ENCODE data around the gene VTCN1. TPM values are rescaled to one million over a fixed set of nuclear protein-coding genes. Genes with fewer than 3 reads are reported as not detected.

Gene VTCN1
- total RNA-seq, 2 donors from 2014 or later, result 4.0 to 7.8 TPM

DNA sequence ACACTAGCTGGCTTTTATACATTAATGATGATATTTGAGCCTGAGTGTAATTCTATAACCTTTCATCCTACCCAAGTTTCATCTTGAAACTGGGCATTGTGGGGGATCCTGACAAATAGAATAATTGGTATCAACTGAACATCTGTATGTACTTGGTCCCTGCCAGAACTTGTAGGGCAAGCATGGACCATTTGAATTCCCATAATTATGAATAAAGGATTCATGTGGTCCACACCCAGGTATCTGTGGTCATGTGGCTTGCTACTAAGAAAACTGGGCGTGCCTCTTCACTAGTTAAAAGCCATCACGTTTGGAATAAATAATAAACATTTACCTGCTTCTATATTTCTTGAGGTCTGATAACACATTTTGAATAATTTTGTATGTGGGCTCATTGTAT, 20.6 kb upstream of the VTCN1 start:
- no peak for DNase-seq (ENCODE audit: low spot score)
- Histone ChIP-seq H3K36me3 (no peaks in the 10 kb centered on the region), H3K9me3 (no peaks in the 10 kb centered on the region), H3K4me1 (replicated peaks) (no peaks in the 10 kb centered on the region), H3K4me3 (no peak overlapping the region), H3K27me3 (replicated peaks; ENCODE audit: insufficient read depth) (no peaks in the 10 kb centered on the region), H3K27ac (no peak overlapping the region)
- 45% methylated on average over 2 of the region's 2 CpGs for WGBS
- TF ChIP-seq, protein P1, sequence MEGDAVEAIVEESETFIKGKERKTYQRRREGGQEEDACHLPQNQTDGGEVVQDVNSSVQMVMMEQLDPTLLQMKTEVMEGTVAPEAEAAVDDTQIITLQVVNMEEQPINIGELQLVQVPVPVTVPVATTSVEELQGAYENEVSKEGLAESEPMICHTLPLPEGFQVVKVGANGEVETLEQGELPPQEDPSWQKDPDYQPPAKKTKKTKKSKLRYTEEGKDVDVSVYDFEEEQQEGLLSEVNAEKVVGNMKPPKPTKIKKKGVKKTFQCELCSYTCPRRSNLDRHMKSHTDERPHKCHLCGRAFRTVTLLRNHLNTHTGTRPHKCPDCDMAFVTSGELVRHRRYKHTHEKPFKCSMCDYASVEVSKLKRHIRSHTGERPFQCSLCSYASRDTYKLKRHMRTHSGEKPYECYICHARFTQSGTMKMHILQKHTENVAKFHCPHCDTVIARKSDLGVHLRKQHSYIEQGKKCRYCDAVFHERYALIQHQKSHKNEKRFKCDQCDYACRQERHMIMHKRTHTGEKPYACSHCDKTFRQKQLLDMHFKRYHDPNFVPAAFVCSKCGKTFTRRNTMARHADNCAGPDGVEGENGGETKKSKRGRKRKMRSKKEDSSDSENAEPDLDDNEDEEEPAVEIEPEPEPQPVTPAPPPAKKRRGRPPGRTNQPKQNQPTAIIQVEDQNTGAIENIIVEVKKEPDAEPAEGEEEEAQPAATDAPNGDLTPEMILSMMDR (IDR thresholded peaks at IDR 0.05), result no peak
- TF ChIP-seq POLR2A (IDR thresholded peaks at IDR 0.05), result no peak
- TF ChIP-seq POLR2AphosphoS5 (IDR thresholded peaks at IDR 0.05), result no peak
- intact Hi-C loops (cut with DNase I), result no loop called here

DNA sequence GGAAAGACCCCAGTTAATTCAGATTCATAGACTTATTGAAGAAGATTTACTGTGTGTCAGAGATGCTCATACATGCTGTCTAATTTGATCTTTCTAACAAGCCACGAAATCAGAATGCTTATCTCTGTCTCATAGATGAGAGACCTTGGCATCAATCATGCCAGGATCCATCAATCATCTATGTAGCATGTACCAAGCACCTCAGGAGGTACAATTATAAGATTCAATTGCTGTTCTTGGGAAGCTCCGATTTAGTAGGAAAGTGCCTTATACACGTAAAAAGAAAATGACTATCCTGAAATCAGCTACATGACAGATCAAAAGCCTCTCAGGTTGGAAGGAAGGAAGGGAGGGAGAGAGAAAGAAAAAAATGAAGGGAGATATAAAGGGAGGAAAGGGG, 18.5 kb upstream of the VTCN1 start:
- no peak for DNase-seq (ENCODE audit: low spot score)
- WGBS, result 93% methylated on average over 3 of the region's 3 CpGs
- Histone ChIP-seq H3K4me1 (replicated peaks) (no peaks in the 10 kb centered on the region), H3K4me3 (no peak overlapping the region), H3K27ac (no peak overlapping the region), H3K27me3 (replicated peaks; ENCODE audit: insufficient read depth) (no peaks in the 10 kb centered on the region), H3K36me3 (no peaks in the 10 kb centered on the region), H3K9me3 (no peaks in the 10 kb centered on the region)
- intact Hi-C loops (cut with DNase I), result no loop called here
- no peak for TF ChIP-seq POLR2AphosphoS5 (IDR thresholded peaks at IDR 0.05)
- no peak for TF ChIP-seq POLR2A (IDR thresholded peaks at IDR 0.05)
- TF ChIP-seq, protein P1 (IDR thresholded peaks at IDR 0.05), result no peak

DNA sequence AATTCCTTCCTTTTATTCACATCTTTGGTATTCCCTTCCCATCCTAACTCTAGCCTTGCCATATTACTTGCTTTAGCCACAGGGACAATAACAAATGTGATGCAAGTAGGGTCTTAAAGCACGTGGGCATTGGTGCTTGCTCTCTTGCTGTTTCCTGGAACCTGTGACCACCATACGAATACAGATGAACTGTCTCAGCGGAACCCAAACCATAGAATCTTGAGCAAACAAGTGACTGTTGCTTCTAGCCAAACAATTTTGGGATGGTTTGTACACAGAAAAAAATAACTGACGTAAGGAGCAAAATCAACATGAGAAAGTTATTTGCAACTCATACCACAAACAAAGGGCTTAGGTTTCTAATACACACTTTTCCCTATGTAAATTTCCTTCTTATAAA, 15.2 kb upstream of the VTCN1 start:
- intact Hi-C loops (cut with DNase I), result no loop called here

DNA sequence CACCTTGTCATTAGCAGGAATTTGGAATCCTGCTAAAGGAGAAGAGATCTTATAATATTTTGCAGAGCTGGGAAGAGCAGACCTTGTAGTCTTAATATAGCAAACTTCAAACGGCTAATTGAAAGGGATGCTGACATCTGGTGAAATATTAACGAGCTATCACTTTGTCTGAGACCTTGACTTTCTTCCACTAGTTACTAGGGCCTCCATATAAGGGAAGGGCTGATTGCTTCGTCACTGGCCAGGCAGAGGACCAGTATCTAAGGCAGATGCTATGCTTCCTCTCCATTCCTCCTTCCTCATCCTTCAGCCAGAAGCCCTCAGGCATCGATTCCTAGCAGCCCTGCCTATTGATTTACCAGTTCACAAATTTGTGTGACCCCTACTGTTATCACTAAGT, 6.0 kb upstream of the VTCN1 start:
- H3K9me3 ChIP-seq, result no peaks in the 10 kb centered on the region
- H3K4me1 ChIP-seq (replicated peaks), result no peaks in the 10 kb centered on the region
- H3K36me3 ChIP-seq, result no peaks in the 10 kb centered on the region
- intact Hi-C loops (cut with DNase I), result no loop called here
- no peak overlapping the region for H3K27ac ChIP-seq
- H3K27me3 ChIP-seq (replicated peaks; ENCODE audit: insufficient read depth), result no peaks in the 10 kb centered on the region
- no peak for DNase-seq (ENCODE audit: low spot score)
- no peak overlapping the region for H3K4me3 ChIP-seq
- 71% methylated on average over 4 of the region's 4 CpGs for WGBS
- TF ChIP-seq POLR2A (IDR thresholded peaks at IDR 0.05), result no peak
- TF ChIP-seq, protein P1 (IDR thresholded peaks at IDR 0.05), result no peak
- TF ChIP-seq POLR2AphosphoS5 (IDR thresholded peaks at IDR 0.05), result no peak

More for the DNA sequence above, 15.2 kb upstream of the VTCN1 start:
- Histone ChIP-seq H3K4me1 (replicated peaks) (no peaks in the 10 kb centered on the region), H3K4me3 (no peak overlapping the region), H3K9me3 (no peaks in the 10 kb centered on the region), H3K36me3 (no peaks in the 10 kb centered on the region), H3K27me3 (replicated peaks; ENCODE audit: insufficient read depth) (no peaks in the 10 kb centered on the region), H3K27ac (no peak overlapping the region)
- WGBS, result 77% methylated on average over 4 of the region's 4 CpGs
- no peak for DNase-seq (ENCODE audit: low spot score)
- TF ChIP-seq POLR2AphosphoS5 (IDR thresholded peaks at IDR 0.05), result no peak
- TF ChIP-seq POLR2A (IDR thresholded peaks at IDR 0.05), result no peak
- TF ChIP-seq, protein P1 (IDR thresholded peaks at IDR 0.05), result no peak

DNA sequence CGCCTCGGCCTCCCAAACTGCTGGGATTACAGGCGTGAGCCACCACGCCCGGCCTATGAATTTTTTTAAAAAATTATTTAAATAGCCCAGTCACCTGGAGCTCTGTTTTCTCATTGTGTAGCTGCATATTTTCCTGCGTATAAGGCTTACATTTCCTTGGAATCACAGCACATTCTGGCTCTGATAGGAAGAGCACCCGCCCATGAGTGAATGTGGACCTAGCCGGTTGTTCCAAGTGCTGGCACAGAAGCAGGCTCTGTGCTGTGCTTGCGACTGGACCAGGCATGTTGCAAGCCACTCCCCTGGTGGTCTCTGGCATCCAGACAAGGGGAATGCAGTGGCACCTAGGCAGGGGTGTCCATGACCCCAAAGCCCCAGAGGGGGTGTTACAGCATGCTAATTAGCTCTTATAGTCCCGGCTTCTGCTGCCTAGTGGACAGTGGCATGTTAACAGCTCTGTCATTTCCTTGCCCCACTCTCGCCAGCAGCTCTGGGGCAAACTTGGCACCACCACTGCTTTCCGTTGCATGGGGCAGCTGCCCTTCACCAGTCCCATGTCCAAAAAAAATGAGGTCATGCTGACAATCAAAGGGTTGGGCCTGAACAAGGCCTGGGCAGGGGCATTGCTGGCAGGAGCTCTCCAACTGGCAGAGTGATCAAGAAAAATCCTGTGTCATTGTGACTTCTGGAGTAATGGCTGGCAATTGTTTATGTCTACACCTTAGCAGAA, 5.2 kb upstream of the VTCN1 start:
- no peaks in the 10 kb centered on the region for H3K36me3 ChIP-seq
- 75% methylated on average over 12 of the region's 12 CpGs for WGBS
- no peak for TF ChIP-seq POLR2A (IDR thresholded peaks at IDR 0.05)
- TF ChIP-seq POLR2AphosphoS5 (IDR thresholded peaks at IDR 0.05), result no peak
- TF ChIP-seq, protein P1 (IDR thresholded peaks at IDR 0.05), result no peak
- H3K4me3 ChIP-seq, result no peak overlapping the region
- no peaks in the 10 kb centered on the region for H3K4me1 ChIP-seq (replicated peaks)
- no peaks in the 10 kb centered on the region for H3K9me3 ChIP-seq
- no peaks in the 10 kb centered on the region for H3K27me3 ChIP-seq (replicated peaks; ENCODE audit: insufficient read depth)
- intact Hi-C loops (cut with DNase I), result no loop called here
- no peak for DNase-seq (ENCODE audit: low spot score)
- H3K27ac ChIP-seq, result no peak overlapping the region

Data from prostate gland (tissue), 2 donors.